GM23338 (cell line): ENCODE data around the gene PCDH12. TPM values are rescaled to one million over a fixed set of nuclear protein-coding genes. Genes with fewer than 3 reads are reported as not detected.

ENCODE experiments used
- ATAC-seq: fragments of 200-7000 bp; cut with Tn5 transposase; 3 replicates; pipeline ENCODE4 v1.9.1; 2020
- DNase-seq: peaks from one replicate; pipeline ENCODE4 v3.0.0-alpha.2; 2015; ENCODE audit warnings: low spot score
- H2AFZ ChIP-seq: fragments of 200-600 bp; sonication (generic); 2 replicates; pipeline ENCODE4 v1.8.0; 2016; ENCODE audit warnings: antibody characterized with exemption, mild to moderate bottlenecking, moderate library complexity
- H3F3A ChIP-seq: fragments of 200-600 bp; sonication (generic); replicated peaks from 2 replicates; pipeline ENCODE4 v1.8.0; 2017; ENCODE audit warnings: antibody characterized with exemption, mixed run types, low read depth
- H3K27ac ChIP-seq: fragments of 200-600 bp; sonication (generic); 2 replicates; pipeline ENCODE4 v1.6.1; 2016; ENCODE audit warnings: low read depth
- H3K27me3 ChIP-seq: fragments of 200-600 bp; sonication (generic); 2 replicates; pipeline ENCODE4 v1.8.0; 2016; ENCODE audit warnings: mild to moderate bottlenecking, mixed run types, moderate library complexity; ENCODE audit not compliant: insufficient read depth
- H3K36me3 ChIP-seq: fragments of 200-600 bp; sonication (generic); 2 replicates; pipeline ENCODE4 v1.8.0; 2016; ENCODE audit warnings: mild to moderate bottlenecking; ENCODE audit not compliant: insufficient read depth
- H3K4me1 ChIP-seq: fragments of 200-600 bp; sonication (generic); 2 replicates; pipeline ENCODE4 v1.8.0; 2016; ENCODE audit warnings: mild to moderate bottlenecking, moderate library complexity; ENCODE audit not compliant: insufficient read depth
- H3K4me2 ChIP-seq: fragments of 200-600 bp; sonication (generic); 2 replicates; pipeline ENCODE4 v1.7.1; 2017; ENCODE audit warnings: mixed run types
- H3K4me3 ChIP-seq: fragments of 200-600 bp; sonication (generic); 2 replicates; pipeline ENCODE4 v1.6.1; 2016; ENCODE audit warnings: mixed run types
- H3K79me2 ChIP-seq: fragments of 200-600 bp; sonication (generic); replicated peaks from 2 replicates; pipeline ENCODE4 v1.8.0; 2017; ENCODE audit warnings: mild to moderate bottlenecking; ENCODE audit not compliant: insufficient read depth
- H3K9me2 ChIP-seq: fragments of 200-600 bp; sonication (generic); 2 replicates; pipeline ENCODE4 v1.8.0; 2017; ENCODE audit not compliant: insufficient read depth
- H4K20me1 ChIP-seq: fragments of 200-600 bp; sonication (generic); replicated peaks from 2 replicates; pipeline ENCODE4 v1.8.0; 2017; ENCODE audit warnings: mild to moderate bottlenecking; ENCODE audit not compliant: insufficient read depth
- H3K27ac Mint-ChIP-seq: 2 replicates; pipeline ENCODE4 v1.8.0; 2020; ENCODE audit warnings: inconsistent platforms, mild to moderate bottlenecking, moderate library complexity, mixed read lengths
- H3K27me3 Mint-ChIP-seq: 3 replicates; pipeline ENCODE4 v1.8.0; 2022; ENCODE audit warnings: low read depth, mild to moderate bottlenecking, moderate library complexity, mixed read lengths, inconsistent platforms; ENCODE audit not compliant: insufficient read depth, poor library complexity
- H3K36me3 Mint-ChIP-seq: 3 replicates; pipeline ENCODE4 v1.8.0; 2021; ENCODE audit warnings: low read depth, mild to moderate bottlenecking, inconsistent platforms, moderate library complexity, mixed read lengths
- H3K4me1 Mint-ChIP-seq: 3 replicates; pipeline ENCODE4 v1.8.0; 2020; ENCODE audit warnings: mild to moderate bottlenecking, inconsistent platforms, mixed read lengths
- H3K4me3 Mint-ChIP-seq: 3 replicates; pipeline ENCODE4 v1.8.0; 2021; ENCODE audit warnings: moderate library complexity, mild to moderate bottlenecking, inconsistent platforms, mixed read lengths
- H3K9me3 Mint-ChIP-seq: 3 replicates; pipeline ENCODE4 v1.8.0; 2020; ENCODE audit warnings: moderate library complexity, mild to moderate bottlenecking, inconsistent platforms, mixed read lengths
- CTCF ChIP-seq, 2 experiments: fragments of 200-600 bp in 1 of 2; sonication (generic) in 1 of 2; conservative IDR thresholded peaks; 2 replicates each; pipeline versions ENCODE4 v1.5.1 to v1.6.1; 2016 to 2017; ENCODE audit warnings: antibody characterized with exemption in 2 of 2, low read depth in 2 of 2, mild to moderate bottlenecking in 2 of 2, moderate library complexity in 1 of 2
- ETS1 ChIP-seq: IDR thresholded peaks from 2 replicates; pipeline ENCODE4 v1.6.1; 2016; ENCODE audit warnings: antibody characterized with exemption
- EZH2 ChIP-seq: fragments of 200-600 bp; sonication (generic); IDR thresholded peaks from one replicate; pipeline ENCODE4 v1.8.0; 2017; ENCODE audit warnings: antibody characterized with exemption, mild to moderate bottlenecking, low read depth; ENCODE audit not compliant: unreplicated experiment
- ZNF331 ChIP-seq: fragments of 250-450 bp; sonication (Bioruptor Pico); IDR thresholded peaks from 2 replicates; pipeline ENCODE4 v1.5.0; 2020; ENCODE audit warnings: low read depth, mild to moderate bottlenecking, moderate library complexity
- polyA plus RNA-seq: library from polyadenylated mRNA; unstranded; fragments of >200 nt; fragmentation: Nextera tagmentation; extraction: Ambion mirVana; gene quantifications from 2 replicates; pipeline ENCODE4 v1.2.1, GENCODE V29; 2016
- total RNA-seq: library from RNA; depleted of rRNA; stranded (reverse); fragments of >200 nt; shearing (Covaris generic); gene quantifications from 2 replicates; pipeline ENCODE4 v1.2.3, GENCODE V29; 2014
- TF ChIP-seq, protein P1 (sequence below): fragments of 250-450 bp; sonication (Bioruptor Pico); IDR thresholded peaks from 2 replicates; pipeline ENCODE4 v1.5.0; 2020; ENCODE audit warnings: mild to moderate bottlenecking, moderate library complexity

The PCDH12 gene
- total and polyA plus RNA-seq, 2 experiments from 2014 or later: 0.14 to 0.29 TPM

DNA sequence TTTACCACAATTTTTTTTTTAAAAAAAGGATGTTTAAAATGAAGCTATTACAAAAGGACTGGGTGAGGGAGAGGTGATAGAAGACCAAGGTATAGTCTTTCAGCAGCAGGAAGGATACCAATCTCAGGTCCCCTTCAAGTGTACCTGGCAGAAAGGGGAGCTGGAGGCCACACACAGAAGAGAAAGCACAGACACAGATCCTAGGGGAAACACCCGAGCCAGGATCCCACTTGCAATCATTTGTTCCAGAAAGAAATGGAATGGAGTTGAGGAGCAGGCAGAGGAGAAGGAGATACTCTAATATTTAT is 49.2 kb upstream of the PCDH12 start:
- H3K9me2 ChIP-seq: no peaks in the 10 kb centered on the region
- no peak overlapping the region for H3K4me3 ChIP-seq
- ATAC-seq: no peak
- no peaks in the 10 kb centered on the region; the same call in 1 of the 2 replicates for H3K79me2 ChIP-seq
- Mint-ChIP-seq H3K4me3 (no peak overlapping the region), H3K36me3 (peaks cover 58% of the 10 kb centered on the region), H3K9me3 (no peaks in the 10 kb centered on the region), H3K27me3 (peaks cover 6% of the 10 kb centered on the region), H3K4me1 (peaks cover 4% of the 10 kb centered on the region; the same call in 2 of the 3 replicates), H3K27ac (no peak overlapping the region)
- no peak for TF ChIP-seq ETS1
- TF ChIP-seq CTCF (conservative IDR thresholded peaks at IDR 0.05; ENCODE audit: low read depth in 2 of 2): no peak
- TF ChIP-seq, protein P1, sequence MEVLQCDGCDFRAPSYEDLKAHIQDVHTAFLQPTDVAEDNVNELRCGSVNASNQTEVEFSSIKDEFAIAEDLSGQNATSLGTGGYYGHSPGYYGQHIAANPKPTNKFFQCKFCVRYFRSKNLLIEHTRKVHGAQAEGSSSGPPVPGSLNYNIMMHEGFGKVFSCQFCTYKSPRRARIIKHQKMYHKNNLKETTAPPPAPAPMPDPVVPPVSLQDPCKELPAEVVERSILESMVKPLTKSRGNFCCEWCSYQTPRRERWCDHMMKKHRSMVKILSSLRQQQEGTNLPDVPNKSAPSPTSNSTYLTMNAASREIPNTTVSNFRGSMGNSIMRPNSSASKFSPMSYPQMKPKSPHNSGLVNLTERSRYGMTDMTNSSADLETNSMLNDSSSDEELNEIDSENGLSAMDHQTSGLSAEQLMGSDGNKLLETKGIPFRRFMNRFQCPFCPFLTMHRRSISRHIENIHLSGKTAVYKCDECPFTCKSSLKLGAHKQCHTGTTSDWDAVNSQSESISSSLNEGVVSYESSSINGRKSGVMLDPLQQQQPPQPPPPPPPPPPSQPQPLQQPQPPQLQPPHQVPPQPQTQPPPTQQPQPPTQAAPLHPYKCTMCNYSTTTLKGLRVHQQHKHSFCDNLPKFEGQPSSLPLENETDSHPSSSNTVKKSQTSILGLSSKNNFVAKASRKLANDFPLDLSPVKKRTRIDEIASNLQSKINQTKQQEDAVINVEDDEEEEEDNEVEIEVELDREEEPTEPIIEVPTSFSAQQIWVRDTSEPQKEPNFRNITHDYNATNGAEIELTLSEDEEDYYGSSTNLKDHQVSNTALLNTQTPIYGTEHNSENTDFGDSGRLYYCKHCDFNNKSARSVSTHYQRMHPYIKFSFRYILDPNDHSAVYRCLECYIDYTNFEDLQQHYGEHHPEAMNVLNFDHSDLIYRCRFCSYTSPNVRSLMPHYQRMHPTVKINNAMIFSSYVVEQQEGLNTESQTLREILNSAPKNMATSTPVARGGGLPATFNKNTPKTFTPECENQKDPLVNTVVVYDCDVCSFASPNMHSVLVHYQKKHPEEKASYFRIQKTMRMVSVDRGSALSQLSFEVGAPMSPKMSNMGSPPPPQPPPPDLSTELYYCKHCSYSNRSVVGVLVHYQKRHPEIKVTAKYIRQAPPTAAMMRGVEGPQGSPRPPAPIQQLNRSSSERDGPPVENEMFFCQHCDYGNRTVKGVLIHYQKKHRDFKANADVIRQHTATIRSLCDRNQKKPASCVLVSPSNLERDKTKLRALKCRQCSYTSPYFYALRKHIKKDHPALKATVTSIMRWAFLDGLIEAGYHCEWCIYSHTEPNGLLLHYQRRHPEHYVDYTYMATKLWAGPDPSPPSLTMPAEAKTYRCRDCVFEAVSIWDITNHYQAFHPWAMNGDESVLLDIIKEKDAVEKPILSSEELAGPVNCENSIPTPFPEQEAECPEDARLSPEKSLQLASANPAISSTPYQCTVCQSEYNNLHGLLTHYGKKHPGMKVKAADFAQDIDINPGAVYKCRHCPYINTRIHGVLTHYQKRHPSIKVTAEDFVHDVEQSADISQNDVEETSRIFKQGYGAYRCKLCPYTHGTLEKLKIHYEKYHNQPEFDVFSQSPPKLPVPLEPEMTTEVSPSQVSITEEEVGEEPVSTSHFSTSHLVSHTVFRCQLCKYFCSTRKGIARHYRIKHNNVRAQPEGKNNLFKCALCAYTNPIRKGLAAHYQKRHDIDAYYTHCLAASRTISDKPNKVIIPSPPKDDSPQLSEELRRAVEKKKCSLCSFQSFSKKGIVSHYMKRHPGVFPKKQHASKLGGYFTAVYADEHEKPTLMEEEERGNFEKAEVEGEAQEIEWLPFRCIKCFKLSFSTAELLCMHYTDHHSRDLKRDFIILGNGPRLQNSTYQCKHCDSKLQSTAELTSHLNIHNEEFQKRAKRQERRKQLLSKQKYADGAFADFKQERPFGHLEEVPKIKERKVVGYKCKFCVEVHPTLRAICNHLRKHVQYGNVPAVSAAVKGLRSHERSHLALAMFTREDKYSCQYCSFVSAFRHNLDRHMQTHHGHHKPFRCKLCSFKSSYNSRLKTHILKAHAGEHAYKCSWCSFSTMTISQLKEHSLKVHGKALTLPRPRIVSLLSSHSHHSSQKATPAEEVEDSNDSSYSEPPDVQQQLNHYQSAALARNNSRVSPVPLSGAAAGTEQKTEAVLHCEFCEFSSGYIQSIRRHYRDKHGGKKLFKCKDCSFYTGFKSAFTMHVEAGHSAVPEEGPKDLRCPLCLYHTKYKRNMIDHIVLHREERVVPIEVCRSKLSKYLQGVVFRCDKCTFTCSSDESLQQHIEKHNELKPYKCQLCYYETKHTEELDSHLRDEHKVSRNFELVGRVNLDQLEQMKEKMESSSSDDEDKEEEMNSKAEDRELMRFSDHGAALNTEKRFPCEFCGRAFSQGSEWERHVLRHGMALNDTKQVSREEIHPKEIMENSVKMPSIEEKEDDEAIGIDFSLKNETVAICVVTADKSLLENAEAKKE: no peak
- TF ChIP-seq ZNF331: no peak
- TF ChIP-seq EZH2: no peak
- H3K27me3 ChIP-seq: no peaks in the 10 kb centered on the region
- no peaks in the 10 kb centered on the region for H4K20me1 ChIP-seq
- H3F3A ChIP-seq: no peaks in the 10 kb centered on the region
- H3K4me2 ChIP-seq: no peak overlapping the region
- no peak overlapping the region for H3K27ac ChIP-seq
- H3K36me3 ChIP-seq: peaks cover 40% of the 10 kb centered on the region; the same call in 1 of the 2 replicates
- H3K4me1 ChIP-seq: no peaks in the 10 kb centered on the region
- DNase-seq: no peak
- no peak overlapping the region for H2AFZ ChIP-seq
